IPS DF 6.9 (cell line): ENCODE results near the gene SETBP1.

Experiments
- DNase-seq: peaks from one replicate; pipeline ENCODE4 v3.0.0-alpha.2; 2013; ENCODE audit warnings: low read depth, low spot score
- H3K27ac ChIP-seq: one replicate; pipeline ENCODE4 v1.5.1; 2013; ENCODE audit warnings: low read length, control low read depth
- H3K27me3 ChIP-seq: 2 replicates; pipeline ENCODE4 v1.6.1; 2013; ENCODE audit warnings: mild to moderate bottlenecking, low read length; ENCODE audit not compliant: control insufficient read depth, insufficient read depth
- H3K36me3 ChIP-seq: 2 replicates; pipeline ENCODE4 v1.6.1; 2013; ENCODE audit warnings: low read length; ENCODE audit not compliant: control insufficient read depth, insufficient read depth
- H3K4me1 ChIP-seq: 2 replicates; pipeline ENCODE4 v1.6.1; 2013; ENCODE audit warnings: low read length; ENCODE audit not compliant: control insufficient read depth, insufficient read depth
- H3K4me3 ChIP-seq: 2 replicates; pipeline ENCODE4 v1.5.1; 2013; ENCODE audit warnings: mild to moderate bottlenecking, low read length
- H3K9me3 ChIP-seq: 2 replicates; pipeline ENCODE4 v1.6.1; 2013; ENCODE audit warnings: low read length, inconsistent platforms; ENCODE audit not compliant: control insufficient read depth, insufficient read depth
- WGBS: extraction: QIAGEN DNeasy Blood & Tissue Kit; methylation state at CpG from one replicate; pipeline ENCODE4 v1.1.7; 2013; ENCODE audit warnings: mixed read lengths, missing lambda C conversion rate; ENCODE audit not compliant: insufficient read length, insufficient coverage; 5-methylcytosine and 5-hydroxymethylcytosine counted together

Gene SETBP1

DNA sequence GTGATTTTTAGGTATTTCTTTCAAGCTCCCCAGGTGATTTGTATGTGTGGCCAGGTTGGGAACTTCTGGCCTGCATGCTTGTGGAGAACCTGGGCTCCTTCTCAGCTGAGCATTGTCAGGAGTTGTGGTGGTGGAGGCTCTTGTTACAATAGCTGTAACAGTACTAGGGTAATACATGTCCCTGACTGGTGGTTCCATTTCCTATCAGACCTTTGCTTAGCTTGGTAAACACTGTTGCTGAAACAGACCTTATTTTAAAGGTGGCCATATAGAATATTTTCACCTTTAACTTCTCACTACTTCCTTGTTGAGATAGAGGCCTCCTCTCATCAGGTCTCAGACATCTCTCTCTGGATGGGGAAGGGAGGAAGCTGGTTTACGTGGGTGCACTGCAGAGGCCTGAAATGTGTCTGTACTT lies 79.2 kb downstream of the SETBP1 start:
- no CpG with 5 or more reads among the region's 1 CpG for WGBS
- H3K27me3 ChIP-seq = no peaks in the 10 kb centered on the region; the same call in 1 of the 2 replicates
- H3K36me3 ChIP-seq = no peaks in the 10 kb centered on the region
- DNase-seq = no peak
- no peak overlapping the region for H3K4me3 ChIP-seq
- H3K27ac ChIP-seq = no peak overlapping the region
- no peaks in the 10 kb centered on the region for H3K9me3 ChIP-seq
- H3K4me1 ChIP-seq = peaks cover 1% of the 10 kb centered on the region; the same call in 1 of the 2 replicates

DNA sequence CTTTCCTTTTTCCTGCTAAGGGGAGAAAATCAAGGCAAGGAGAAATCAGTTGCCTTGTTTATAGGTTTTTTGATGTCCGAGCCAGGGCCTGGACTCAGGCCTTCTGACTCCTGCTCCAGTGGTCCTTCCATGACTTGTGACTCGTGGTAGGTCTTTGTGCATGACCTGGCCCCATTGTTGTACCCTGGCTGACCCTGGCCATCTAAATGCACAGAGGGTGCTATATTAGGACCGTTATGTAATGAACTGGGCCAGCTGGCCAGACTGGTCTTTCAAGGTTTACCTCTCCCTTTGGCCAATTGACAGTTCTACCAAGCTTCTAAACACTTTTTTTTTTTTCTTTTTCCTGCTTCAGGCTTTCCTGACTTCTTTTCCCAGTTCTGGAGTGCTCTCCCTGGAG lies 81.1 kb downstream of the SETBP1 start:
- H3K27ac ChIP-seq = no peak overlapping the region
- H3K4me3 ChIP-seq = no peak overlapping the region
- no peaks in the 10 kb centered on the region; the same call in 1 of the 2 replicates for H3K27me3 ChIP-seq
- no peaks in the 10 kb centered on the region for H3K9me3 ChIP-seq
- DNase-seq = no peak
- H3K4me1 ChIP-seq = no peaks in the 10 kb centered on the region
- no CpG with 5 or more reads among the region's 3 CpGs for WGBS
- no peaks in the 10 kb centered on the region for H3K36me3 ChIP-seq

DNA sequence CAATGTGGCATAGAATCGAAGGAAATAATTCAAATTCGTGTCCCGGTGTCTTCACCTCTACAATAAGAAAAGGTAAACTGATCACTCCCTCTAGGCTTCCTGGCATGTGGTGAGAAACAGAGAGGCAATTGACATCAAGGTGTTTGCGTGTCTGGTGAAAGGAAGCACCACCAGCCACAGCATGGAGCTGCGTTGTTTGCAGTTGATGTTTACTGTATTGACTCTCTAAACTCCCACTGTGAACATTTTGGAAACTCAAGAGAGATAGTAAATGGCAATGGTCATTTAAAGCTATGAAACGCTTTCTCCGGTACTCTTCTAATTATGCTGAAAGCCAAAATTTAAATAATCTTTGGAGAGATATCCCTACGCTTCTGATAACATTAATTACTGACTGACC lies 82.6 kb downstream of the SETBP1 start:
- Histone ChIP-seq H3K9me3 (no peaks in the 10 kb centered on the region), H3K27me3 (no peaks in the 10 kb centered on the region), H3K27ac (no peak overlapping the region), H3K4me3 (no peak overlapping the region), H3K4me1 (no peaks in the 10 kb centered on the region), H3K36me3 (no peaks in the 10 kb centered on the region)
- no CpG with 5 or more reads among the region's 8 CpGs for WGBS
- no peak for DNase-seq

DNA sequence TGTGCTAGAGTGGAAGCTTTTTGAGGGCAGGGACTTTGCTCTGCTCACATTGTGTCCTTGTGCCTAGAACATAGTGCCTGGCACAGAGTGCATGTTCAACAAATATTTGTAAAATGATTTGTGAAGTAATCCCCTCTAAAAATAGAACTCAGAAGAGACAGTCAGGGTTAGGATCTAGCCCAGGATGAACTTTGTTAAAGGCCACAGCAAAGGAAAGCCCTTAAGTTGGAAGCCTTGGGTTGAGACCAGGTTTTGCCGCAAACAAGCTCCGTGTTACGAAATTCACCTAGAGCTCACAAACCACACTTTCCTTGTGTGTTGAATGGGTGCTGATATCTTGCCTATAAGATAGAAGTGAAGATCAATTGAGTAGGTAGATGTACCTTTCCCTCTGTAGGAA lies 84.2 kb downstream of the SETBP1 start:
- no peak overlapping the region for H3K4me3 ChIP-seq
- H3K36me3 ChIP-seq = no peaks in the 10 kb centered on the region
- DNase-seq = no peak
- H3K9me3 ChIP-seq = no peaks in the 10 kb centered on the region
- H3K27me3 ChIP-seq = no peaks in the 10 kb centered on the region
- H3K4me1 ChIP-seq = no peaks in the 10 kb centered on the region
- no CpG with 5 or more reads among the region's 3 CpGs for WGBS
- no peak overlapping the region for H3K27ac ChIP-seq

DNA sequence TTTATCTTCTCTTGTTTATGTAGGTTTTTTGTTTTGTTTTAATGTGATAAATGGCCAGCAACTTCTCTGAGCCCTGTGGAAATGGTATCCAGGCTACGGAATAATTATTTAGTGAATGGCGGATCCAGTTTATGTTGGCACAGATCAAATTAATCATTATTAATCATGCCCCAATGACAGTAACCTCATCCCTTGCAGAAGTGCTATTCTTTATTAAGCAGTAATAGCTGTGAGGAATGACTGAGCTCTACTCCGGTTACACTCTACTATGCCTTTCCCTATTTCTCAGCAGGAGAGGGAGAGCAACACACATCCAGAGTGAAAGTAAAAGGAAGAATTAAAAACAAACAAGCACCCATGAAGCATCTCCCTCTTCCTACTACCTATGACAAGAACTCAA lies 84.8 kb downstream of the SETBP1 start:
- H3K27ac ChIP-seq = no peak overlapping the region
- no peaks in the 10 kb centered on the region for H3K27me3 ChIP-seq
- WGBS = no CpG with 5 or more reads among the region's 3 CpGs

DNA sequence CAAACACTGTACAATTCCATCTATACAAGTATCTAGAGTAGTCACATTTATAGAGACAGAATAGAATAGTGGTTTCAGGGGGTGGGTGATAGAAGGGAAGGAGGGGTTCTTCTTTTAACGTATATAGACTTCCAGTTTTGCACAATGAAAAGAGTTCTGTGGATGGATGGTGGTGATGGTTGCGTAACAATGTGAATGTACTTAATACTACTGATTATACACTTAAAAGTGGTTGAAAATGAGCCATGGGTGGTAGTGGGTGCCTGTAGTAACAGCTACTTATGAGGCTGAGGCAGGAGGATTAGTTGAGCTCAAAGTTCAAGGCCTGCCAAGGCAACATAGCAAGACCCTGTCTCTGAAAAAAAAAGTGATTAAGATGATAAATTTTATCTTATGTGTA lies 85.8 kb downstream of the SETBP1 start:
- H3K27ac ChIP-seq = no peak overlapping the region
- H3K4me3 ChIP-seq = no peak overlapping the region
- H3K4me1 ChIP-seq = no peaks in the 10 kb centered on the region
- no peaks in the 10 kb centered on the region for H3K36me3 ChIP-seq
- no peaks in the 10 kb centered on the region for H3K27me3 ChIP-seq
- WGBS = no CpG with 5 or more reads among the region's 2 CpGs
- no peaks in the 10 kb centered on the region for H3K9me3 ChIP-seq
- DNase-seq = no peak

More for the DNA sequence above, 84.8 kb downstream of the SETBP1 start:
- Histone ChIP-seq H3K36me3 (no peaks in the 10 kb centered on the region), H3K9me3 (no peaks in the 10 kb centered on the region), H3K4me1 (no peaks in the 10 kb centered on the region), H3K4me3 (no peak overlapping the region)
- DNase-seq = no peak

DNA sequence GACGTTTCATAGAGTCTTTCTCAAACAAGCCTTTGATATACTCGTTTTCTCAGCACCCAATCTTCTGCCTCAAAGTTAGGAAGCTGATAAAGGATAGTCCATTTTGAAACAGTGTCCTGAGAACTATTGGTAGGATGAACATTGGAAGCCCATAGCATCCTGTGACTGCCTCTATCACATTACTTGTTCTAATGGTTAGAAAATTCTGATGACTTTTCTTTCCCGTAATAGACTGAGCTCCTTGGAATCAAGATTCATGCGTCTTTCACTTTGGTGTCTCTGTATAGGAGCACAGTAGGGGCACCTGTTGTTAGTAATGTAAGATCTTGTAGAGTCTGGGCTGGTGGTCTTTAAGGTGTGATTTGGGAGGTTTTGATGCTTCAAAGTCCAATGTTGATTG lies 87.1 kb downstream of the SETBP1 start:
- H3K4me1 ChIP-seq = no peaks in the 10 kb centered on the region
- no CpG with 5 or more reads among the region's 4 CpGs for WGBS

DNA sequence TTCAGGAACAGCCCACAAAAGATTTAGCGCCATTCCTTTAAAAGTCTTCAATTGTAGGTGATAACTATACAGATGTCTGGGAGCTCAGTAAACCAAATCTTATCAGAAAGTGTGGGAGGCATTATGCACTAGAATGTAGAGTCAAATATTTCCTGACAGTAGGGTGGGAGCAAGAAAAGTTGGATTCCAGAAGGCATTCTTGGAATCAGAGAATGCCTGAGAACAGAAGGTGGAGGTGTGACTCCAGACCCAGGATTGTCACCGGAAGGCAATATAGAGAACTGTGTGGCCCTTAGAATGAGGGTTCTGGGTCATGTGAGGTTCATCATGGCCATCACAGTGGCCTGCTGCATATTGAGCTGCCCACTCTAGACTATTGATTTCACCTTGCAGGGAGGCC lies 90.0 kb downstream of the SETBP1 start:
- DNase-seq = no peak
- H3K4me3 ChIP-seq = no peak overlapping the region
- H3K27ac ChIP-seq = no peak overlapping the region
- no peaks in the 10 kb centered on the region for H3K27me3 ChIP-seq
- H3K4me1 ChIP-seq = no peaks in the 10 kb centered on the region
- no peaks in the 10 kb centered on the region for H3K9me3 ChIP-seq
- WGBS = no CpG with 5 or more reads among the region's 2 CpGs
- H3K36me3 ChIP-seq = no peaks in the 10 kb centered on the region

More for the DNA sequence above, 87.1 kb downstream of the SETBP1 start:
- H3K27me3 ChIP-seq = no peaks in the 10 kb centered on the region
- DNase-seq = no peak
- H3K36me3 ChIP-seq = no peaks in the 10 kb centered on the region
- H3K9me3 ChIP-seq = no peaks in the 10 kb centered on the region
- H3K4me3 ChIP-seq = no peak overlapping the region
- no peak overlapping the region for H3K27ac ChIP-seq

DNA sequence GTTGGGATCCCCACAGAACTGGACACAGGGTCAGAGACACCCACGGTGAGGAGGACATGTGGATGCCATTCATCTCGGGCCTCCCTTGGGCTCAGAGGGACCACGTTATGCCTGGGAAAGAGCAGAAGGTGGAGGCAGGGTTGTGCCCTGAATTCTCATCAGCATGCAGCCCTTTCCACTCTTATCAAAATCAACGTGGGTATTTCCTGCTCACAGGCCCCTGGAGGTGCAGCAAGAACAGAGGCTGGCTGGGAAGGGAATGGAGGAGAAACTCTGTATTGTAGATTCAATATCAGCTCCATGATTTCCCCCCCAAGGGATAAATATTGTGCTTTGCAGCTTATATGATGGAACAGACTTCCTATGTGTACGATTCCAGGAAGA lies 90.9 kb downstream of the SETBP1 start:
- H3K4me3 ChIP-seq = no peak overlapping the region
- no peaks in the 10 kb centered on the region for H3K9me3 ChIP-seq
- WGBS = no CpG with 5 or more reads among the region's 5 CpGs
- no peaks in the 10 kb centered on the region for H3K4me1 ChIP-seq
- H3K27ac ChIP-seq = no peak overlapping the region
- no peaks in the 10 kb centered on the region for H3K36me3 ChIP-seq
- H3K27me3 ChIP-seq = no peaks in the 10 kb centered on the region
- no peak for DNase-seq

DNA sequence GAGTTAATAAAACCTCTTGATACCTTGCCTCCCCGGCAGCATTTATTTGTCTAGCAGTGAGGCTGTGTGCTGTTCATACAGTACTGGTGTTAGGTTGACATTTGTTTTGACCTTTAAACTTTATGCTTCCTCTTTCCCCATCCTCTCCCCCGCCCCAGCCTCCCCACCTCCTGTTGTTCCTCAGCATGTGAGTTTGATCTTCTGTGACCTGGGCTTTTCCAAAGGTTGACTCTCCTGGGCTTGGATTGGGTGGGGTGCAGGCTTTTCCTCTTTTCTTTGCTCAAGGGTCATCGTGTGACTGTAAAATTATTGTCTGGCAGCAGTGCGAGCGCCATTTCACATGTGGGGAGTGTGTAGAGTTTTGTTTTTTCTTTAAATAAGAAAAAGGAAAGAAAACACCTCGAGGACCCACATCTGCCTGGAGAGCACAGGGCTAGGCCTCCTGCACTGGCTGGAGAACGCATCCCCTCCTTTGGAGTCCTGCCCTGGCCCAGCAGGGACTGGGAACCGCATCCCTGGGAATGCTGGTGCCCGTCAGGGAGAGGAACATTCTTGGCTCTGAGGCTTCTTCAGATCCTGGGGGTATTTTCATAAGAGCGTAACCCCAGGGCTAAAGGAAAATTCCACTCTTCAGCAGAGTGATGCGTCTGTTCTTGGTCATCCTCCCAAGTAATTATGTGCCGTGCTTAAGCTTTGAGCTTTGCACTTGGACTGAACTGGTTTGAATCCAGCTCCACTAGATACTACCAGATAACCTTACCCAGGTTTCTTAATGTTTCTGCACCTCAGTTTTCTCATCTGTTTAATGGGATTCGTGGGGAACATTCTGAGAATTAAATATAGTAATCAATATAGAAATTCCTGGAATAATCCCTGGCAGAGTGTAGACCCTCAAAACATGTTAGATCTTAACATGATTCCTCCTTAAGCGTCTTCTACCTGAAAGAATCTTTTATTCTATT lies 91.5 kb downstream of the SETBP1 start:
- no peaks in the 10 kb centered on the region for H3K27me3 ChIP-seq
- H3K9me3 ChIP-seq = no peaks in the 10 kb centered on the region
- no peak for DNase-seq
- no peaks in the 10 kb centered on the region for H3K4me1 ChIP-seq
- H3K27ac ChIP-seq = no peak overlapping the region
- no CpG with 5 or more reads among the region's 14 CpGs for WGBS
- H3K36me3 ChIP-seq = no peaks in the 10 kb centered on the region
- H3K4me3 ChIP-seq = no peak overlapping the region
